GM20000 (cell line): ENCODE results near the gene PTK6.

ENCODE experiments used
- DNase-seq: peaks from one replicate; pipeline ENCODE4 v3.0.0; 2012; ENCODE audit warnings: low spot score
- TF ChIP-seq, protein P1 (sequence below): IDR thresholded peaks from 2 replicates; pipeline ENCODE4 v1.5.1; 2012; ENCODE audit warnings: mild to moderate bottlenecking, control low read depth; ENCODE audit errors: extremely low read depth, missing control alignments

Gene PTK6

DNA sequence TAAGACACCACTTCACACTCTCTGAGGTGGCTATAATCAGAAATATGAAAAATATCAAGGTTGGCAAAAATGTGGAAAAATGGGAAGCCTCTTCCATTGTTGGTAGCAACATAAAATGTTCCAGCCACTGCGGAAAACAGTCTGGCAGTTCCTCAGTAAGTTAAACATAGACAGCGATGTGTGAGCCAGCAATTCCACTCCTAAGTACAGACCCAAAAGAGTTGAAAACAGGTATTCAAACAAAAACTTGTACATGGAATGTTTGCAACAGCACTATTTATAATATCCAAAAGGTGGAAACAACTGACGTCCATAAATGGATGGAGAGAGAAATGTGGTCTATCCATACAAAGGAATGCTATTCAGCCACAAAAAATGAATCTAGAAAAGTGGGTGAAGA is 24.0 kb downstream of the PTK6 start:
- DNase-seq: no peak
- TF ChIP-seq, protein P1, sequence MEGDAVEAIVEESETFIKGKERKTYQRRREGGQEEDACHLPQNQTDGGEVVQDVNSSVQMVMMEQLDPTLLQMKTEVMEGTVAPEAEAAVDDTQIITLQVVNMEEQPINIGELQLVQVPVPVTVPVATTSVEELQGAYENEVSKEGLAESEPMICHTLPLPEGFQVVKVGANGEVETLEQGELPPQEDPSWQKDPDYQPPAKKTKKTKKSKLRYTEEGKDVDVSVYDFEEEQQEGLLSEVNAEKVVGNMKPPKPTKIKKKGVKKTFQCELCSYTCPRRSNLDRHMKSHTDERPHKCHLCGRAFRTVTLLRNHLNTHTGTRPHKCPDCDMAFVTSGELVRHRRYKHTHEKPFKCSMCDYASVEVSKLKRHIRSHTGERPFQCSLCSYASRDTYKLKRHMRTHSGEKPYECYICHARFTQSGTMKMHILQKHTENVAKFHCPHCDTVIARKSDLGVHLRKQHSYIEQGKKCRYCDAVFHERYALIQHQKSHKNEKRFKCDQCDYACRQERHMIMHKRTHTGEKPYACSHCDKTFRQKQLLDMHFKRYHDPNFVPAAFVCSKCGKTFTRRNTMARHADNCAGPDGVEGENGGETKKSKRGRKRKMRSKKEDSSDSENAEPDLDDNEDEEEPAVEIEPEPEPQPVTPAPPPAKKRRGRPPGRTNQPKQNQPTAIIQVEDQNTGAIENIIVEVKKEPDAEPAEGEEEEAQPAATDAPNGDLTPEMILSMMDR: no peak

- TF ChIP-seq, protein P1: no peak
- DNase-seq: no peak
Measured at GRCh38 chr20:63509088-63509564, 28.1 kb downstream of the PTK6 start.

DNA sequence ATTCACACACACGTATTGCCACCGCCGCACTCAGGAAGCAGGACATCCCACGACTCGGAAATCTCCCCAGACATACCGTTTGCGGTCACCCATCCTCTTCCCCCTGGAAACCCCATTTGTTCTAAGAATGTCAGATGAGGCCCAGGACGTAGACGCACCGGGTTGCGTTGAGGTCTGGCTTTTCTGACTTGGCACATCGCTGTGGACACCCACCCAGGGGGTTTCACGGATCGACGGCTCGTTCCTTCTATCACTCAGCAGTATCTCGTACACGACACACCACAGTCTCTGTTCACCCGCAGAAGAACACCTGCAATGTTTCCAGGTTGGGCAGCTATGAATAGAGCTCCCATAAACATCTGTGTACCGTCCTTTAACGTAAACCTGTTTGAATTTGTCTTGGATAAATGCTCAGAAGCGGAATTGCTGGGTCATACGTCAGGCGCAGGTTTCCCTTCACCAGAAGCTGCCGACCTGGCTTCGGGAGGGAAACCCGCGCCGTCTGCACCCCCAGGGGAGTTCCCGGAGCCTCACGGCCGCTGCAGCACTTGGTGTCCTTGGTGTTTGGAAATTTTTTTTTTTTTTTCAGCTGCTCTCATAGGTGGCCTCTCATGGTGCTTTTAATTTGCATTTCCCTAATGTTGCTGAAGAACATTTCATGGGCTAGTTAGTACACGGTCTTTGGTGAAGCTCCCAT is 29.0 kb downstream of the PTK6 start:
- DNase-seq: no peak
- TF ChIP-seq, protein P1: no peak

- DNase-seq: no peak
- TF ChIP-seq, protein P1: no peak
Measured at GRCh38 chr20:63507083-63507743, 30.0 kb downstream of the PTK6 start.

DNA sequence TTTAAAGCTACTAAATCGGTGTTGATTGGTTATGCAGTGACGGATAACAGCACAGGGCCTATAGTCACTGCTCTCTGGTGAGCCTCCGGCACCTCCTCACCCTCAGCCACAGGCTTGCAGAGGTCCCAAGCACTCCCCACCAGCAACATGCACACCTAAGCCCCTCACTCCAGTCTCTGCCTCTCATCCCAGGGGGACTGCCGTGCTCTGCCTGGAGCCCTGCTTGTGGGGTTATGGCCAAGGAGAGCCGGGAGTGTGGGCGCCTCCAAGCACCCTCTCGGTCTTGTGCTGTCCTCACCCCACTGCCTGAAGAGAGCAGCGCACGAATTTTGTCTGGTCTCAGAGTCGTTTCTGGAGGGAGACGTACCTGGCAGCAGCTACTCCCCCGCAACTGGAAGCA is 31.5 kb downstream of the PTK6 start:
- DNase-seq: no peak
- TF ChIP-seq, protein P1: no peak

- TF ChIP-seq, protein P1: no peak
- DNase-seq: no peak
Measured at GRCh38 chr20:63505281-63505680, 31.9 kb downstream of the PTK6 start.

GRCh38 chr20:63504642-63505041 is 32.5 kb downstream of the PTK6 start:
- TF ChIP-seq, protein P1: no peak

More at GRCh38 chr20:63504642-63505041, 32.5 kb downstream of the PTK6 start:
- DNase-seq: no peak
